GM19099 (cell line): ENCODE results near the gene ARHGEF28.

Experiments used
- POLR2A ChIP-seq: IDR thresholded peaks from 3 replicates; pipeline ENCODE4 v1.6.1; 2011; ENCODE audit warnings: low read depth; ENCODE audit not compliant: insufficient read length; ENCODE audit errors: extremely low read depth

Gene ARHGEF28

GRCh38 chr5:73668486-73669111 lies 42.6 kb downstream of the ARHGEF28 start:
- no peak for TF ChIP-seq POLR2A

- TF ChIP-seq POLR2A = no peak
Measured at GRCh38 chr5:73670731-73671130, 44.7 kb downstream of the ARHGEF28 start.

- TF ChIP-seq POLR2A = no peak
Measured at GRCh38 chr5:73672132-73672531, 46.1 kb downstream of the ARHGEF28 start.

GRCh38 chr5:73673161-73673591 lies 47.2 kb downstream of the ARHGEF28 start:
- no peak for TF ChIP-seq POLR2A

GRCh38 chr5:73674669-73675004 lies 48.6 kb downstream of the ARHGEF28 start:
- TF ChIP-seq POLR2A = no peak

- no peak for TF ChIP-seq POLR2A
Measured at GRCh38 chr5:73678322-73678740, 52.3 kb downstream of the ARHGEF28 start.

- no peak for TF ChIP-seq POLR2A
Measured at GRCh38 chr5:73678807-73679206, 52.8 kb downstream of the ARHGEF28 start.

GRCh38 chr5:73682176-73682575 lies 56.2 kb downstream of the ARHGEF28 start:
- no peak for TF ChIP-seq POLR2A

GRCh38 chr5:73684691-73685090 lies 58.7 kb downstream of the ARHGEF28 start:
- no peak for TF ChIP-seq POLR2A

- no peak for TF ChIP-seq POLR2A
Measured at GRCh38 chr5:73686912-73687311, 60.9 kb downstream of the ARHGEF28 start.

- TF ChIP-seq POLR2A = no peak
Measured at GRCh38 chr5:73687357-73687756, 61.4 kb downstream of the ARHGEF28 start.

- TF ChIP-seq POLR2A = no peak
Measured at GRCh38 chr5:73690015-73690414, 64.0 kb downstream of the ARHGEF28 start.

- TF ChIP-seq POLR2A = no peak
Measured at GRCh38 chr5:73691302-73692080, 65.5 kb downstream of the ARHGEF28 start.

GRCh38 chr5:73692166-73692640 lies 66.2 kb downstream of the ARHGEF28 start:
- no peak for TF ChIP-seq POLR2A

GRCh38 chr5:73692981-73693380 lies 67.0 kb downstream of the ARHGEF28 start:
- TF ChIP-seq POLR2A = no peak

GRCh38 chr5:73693573-73694061 lies 67.6 kb downstream of the ARHGEF28 start:
- no peak for TF ChIP-seq POLR2A
